22Rv1 (cell line): ENCODE results near the gene DENND5B.

Experiments used
- ZFX ChIP-seq: fragments of 450-650 bp; IDR thresholded peaks from 2 replicates; pipeline ENCODE4 v1.6.1; 2017; ENCODE audit warnings: antibody characterized with exemption, borderline replicate concordance
- TF ChIP-seq, protein P1 (sequence below): fragments of 450-650 bp; IDR thresholded peaks from 2 replicates; pipeline ENCODE4 v1.5.1; 2017; ENCODE audit warnings: mild to moderate bottlenecking

- TF ChIP-seq, protein P1, sequence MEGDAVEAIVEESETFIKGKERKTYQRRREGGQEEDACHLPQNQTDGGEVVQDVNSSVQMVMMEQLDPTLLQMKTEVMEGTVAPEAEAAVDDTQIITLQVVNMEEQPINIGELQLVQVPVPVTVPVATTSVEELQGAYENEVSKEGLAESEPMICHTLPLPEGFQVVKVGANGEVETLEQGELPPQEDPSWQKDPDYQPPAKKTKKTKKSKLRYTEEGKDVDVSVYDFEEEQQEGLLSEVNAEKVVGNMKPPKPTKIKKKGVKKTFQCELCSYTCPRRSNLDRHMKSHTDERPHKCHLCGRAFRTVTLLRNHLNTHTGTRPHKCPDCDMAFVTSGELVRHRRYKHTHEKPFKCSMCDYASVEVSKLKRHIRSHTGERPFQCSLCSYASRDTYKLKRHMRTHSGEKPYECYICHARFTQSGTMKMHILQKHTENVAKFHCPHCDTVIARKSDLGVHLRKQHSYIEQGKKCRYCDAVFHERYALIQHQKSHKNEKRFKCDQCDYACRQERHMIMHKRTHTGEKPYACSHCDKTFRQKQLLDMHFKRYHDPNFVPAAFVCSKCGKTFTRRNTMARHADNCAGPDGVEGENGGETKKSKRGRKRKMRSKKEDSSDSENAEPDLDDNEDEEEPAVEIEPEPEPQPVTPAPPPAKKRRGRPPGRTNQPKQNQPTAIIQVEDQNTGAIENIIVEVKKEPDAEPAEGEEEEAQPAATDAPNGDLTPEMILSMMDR: no peak
- TF ChIP-seq ZFX: no peak
Measured at GRCh38 chr12:31582155-31582554, 8.8 kb downstream of the DENND5B start.
